Activated CD4-positive, CD25-positive, alpha-beta regulatory T cell treated with anti-CD3 and anti-CD28 coated beads, Interleukin-2, amount 50 U/mL, for 16 hours (primary cell): ENCODE measurements around the gene BDH1.
"Not testable (repeated sequence)": the region's sequence is repeated elsewhere in the genome, so short reads cannot be mapped to it uniquely, and the experiment has no call there.

Experiments used
- DNase-seq: peaks from one replicate; pipeline ENCODE4 v3.0.0-alpha.2; 2020; ENCODE audit warnings: low read depth, low spot score

BDH1 gene

GRCh38 chr3:197521277-197522182, 34.2 kb downstream of the BDH1 start:
- DNase-seq = no peak

GRCh38 chr3:197520311-197521276, 35.2 kb downstream of the BDH1 start:
- no peak for DNase-seq

- DNase-seq = no peak
Measured at GRCh38 chr3:197519801-197520211, 36.0 kb downstream of the BDH1 start.

- no peak for DNase-seq
Measured at GRCh38 chr3:197518881-197519421, 36.8 kb downstream of the BDH1 start.

GRCh38 chr3:197517922-197518683, 37.7 kb downstream of the BDH1 start:
- not testable (repeated sequence) for DNase-seq

- not testable (repeated sequence) for DNase-seq
Measured at GRCh38 chr3:197516890-197517606, 38.7 kb downstream of the BDH1 start.

- DNase-seq = no peak
Measured at GRCh38 chr3:197516517-197516889, 39.3 kb downstream of the BDH1 start.

GRCh38 chr3:197514786-197515355, 40.9 kb downstream of the BDH1 start:
- no peak for DNase-seq

GRCh38 chr3:197513953-197514785, 41.6 kb downstream of the BDH1 start:
- DNase-seq = no peak

- DNase-seq = no peak
Measured at GRCh38 chr3:197512691-197513571, 42.8 kb downstream of the BDH1 start.

- DNase-seq = no peak
Measured at GRCh38 chr3:197511853-197512635, 43.7 kb downstream of the BDH1 start.

GRCh38 chr3:197511130-197511529, 44.6 kb downstream of the BDH1 start:
- no peak for DNase-seq

- DNase-seq = no peak
Measured at GRCh38 chr3:197510642-197511018, 45.1 kb downstream of the BDH1 start.

- no peak for DNase-seq
Measured at GRCh38 chr3:197508924-197509775, 46.6 kb downstream of the BDH1 start.

- DNase-seq = no peak
Measured at GRCh38 chr3:197508461-197508860, 47.3 kb downstream of the BDH1 start.

GRCh38 chr3:197508051-197508451, 47.7 kb downstream of the BDH1 start:
- no peak for DNase-seq

GRCh38 chr3:197507541-197507940, 48.2 kb downstream of the BDH1 start:
- no peak for DNase-seq
